GM18907 (cell line): ENCODE measurements around the gene TRAK2.
"Not testable (repeated sequence)": the region's sequence is repeated elsewhere in the genome, so short reads cannot be mapped to it uniquely, and the experiment has no call there.

ENCODE experiments used
- ATAC-seq: cut with Tn5 transposase; IDR thresholded peaks from one replicate; pipeline ENCODE4 v1.9.1; 2021; ENCODE audit warnings: mild to moderate bottlenecking, moderate library complexity; ENCODE audit not compliant: unreplicated experiment

Gene TRAK2

GRCh38 chr2:201419057-201419635 is 32.1 kb downstream of the TRAK2 start:
- no peak for ATAC-seq

GRCh38 chr2:201415149-201415548 is 36.1 kb downstream of the TRAK2 start:
- ATAC-seq, result no peak

GRCh38 chr2:201414099-201415023 is 36.9 kb downstream of the TRAK2 start:
- peak; percentile 65 for ATAC-seq

- ATAC-seq, result no peak
Observed at GRCh38 chr2:201413552-201413951, 37.7 kb downstream of the TRAK2 start.

GRCh38 chr2:201413143-201413542 is 38.1 kb downstream of the TRAK2 start:
- no peak for ATAC-seq

- ATAC-seq, result no peak
Observed at GRCh38 chr2:201411421-201411820, 39.8 kb downstream of the TRAK2 start.

GRCh38 chr2:201408931-201409330 is 42.3 kb downstream of the TRAK2 start:
- no peak for ATAC-seq

GRCh38 chr2:201407265-201407664 is 44.0 kb downstream of the TRAK2 start:
- no peak for ATAC-seq

- no peak for ATAC-seq
Observed at GRCh38 chr2:201406077-201406662, 45.1 kb downstream of the TRAK2 start.

- no peak for ATAC-seq
Observed at GRCh38 chr2:201404699-201405280, 46.5 kb downstream of the TRAK2 start.

GRCh38 chr2:201403880-201404279 is 47.4 kb downstream of the TRAK2 start:
- no peak for ATAC-seq

GRCh38 chr2:201402651-201403562 is 48.4 kb downstream of the TRAK2 start:
- no peak for ATAC-seq

- no peak for ATAC-seq
Observed at GRCh38 chr2:201401815-201402214, 49.4 kb downstream of the TRAK2 start.

- ATAC-seq, result no peak
Observed at GRCh38 chr2:201396595-201396994, 54.7 kb downstream of the TRAK2 start.

- ATAC-seq, result no peak
Observed at GRCh38 chr2:201383136-201383535, 68.1 kb downstream of the TRAK2 start.

- no peak for ATAC-seq
Observed at GRCh38 chr2:201378496-201379397, 72.5 kb downstream of the TRAK2 start.

- no peak for ATAC-seq
Observed at GRCh38 chr2:201377218-201377617, 74.0 kb downstream of the TRAK2 start.

- ATAC-seq, result no peak
Observed at GRCh38 chr2:201369775-201370174, 81.5 kb downstream of the TRAK2 start.

GRCh38 chr2:201369318-201369717 is 81.9 kb downstream of the TRAK2 start:
- not testable (repeated sequence) for ATAC-seq
